Measurements from ENCODE around the gene SLC2A9. TPM values are rescaled to one million over a fixed set of nuclear protein-coding genes. Genes with fewer than 3 reads are reported as not detected.

SLC2A9 gene
- total and polyA plus RNA-seq, 8 donors = 2.2 to 19.0 (median 4.3) TPM

DNA sequence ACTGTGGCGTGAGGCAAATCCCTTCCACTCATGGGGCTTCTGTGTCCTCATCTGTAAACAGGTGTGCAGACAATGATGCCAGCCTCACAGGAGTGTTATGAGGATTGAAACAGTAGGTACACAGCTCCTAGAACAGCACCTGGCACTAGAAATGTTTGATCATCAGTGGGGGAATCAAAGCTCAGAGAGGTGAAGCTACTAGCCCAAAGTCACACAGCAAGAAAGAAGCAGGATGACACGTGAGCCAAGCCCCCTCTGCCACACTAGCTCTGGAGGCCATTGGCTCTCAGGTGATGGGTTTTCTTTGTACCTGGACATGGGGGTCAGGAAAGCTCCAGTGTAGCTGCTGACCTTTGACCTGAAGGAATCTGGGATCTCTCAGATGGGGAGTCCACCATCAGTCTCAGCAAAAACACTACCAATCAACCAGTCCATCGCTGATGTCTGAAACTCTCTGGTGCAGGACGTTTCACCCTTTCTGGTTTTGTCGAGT lies 13.4 kb upstream of the SLC2A9 start:
- no peak for ATAC-seq
- TF ChIP-seq, protein P1, sequence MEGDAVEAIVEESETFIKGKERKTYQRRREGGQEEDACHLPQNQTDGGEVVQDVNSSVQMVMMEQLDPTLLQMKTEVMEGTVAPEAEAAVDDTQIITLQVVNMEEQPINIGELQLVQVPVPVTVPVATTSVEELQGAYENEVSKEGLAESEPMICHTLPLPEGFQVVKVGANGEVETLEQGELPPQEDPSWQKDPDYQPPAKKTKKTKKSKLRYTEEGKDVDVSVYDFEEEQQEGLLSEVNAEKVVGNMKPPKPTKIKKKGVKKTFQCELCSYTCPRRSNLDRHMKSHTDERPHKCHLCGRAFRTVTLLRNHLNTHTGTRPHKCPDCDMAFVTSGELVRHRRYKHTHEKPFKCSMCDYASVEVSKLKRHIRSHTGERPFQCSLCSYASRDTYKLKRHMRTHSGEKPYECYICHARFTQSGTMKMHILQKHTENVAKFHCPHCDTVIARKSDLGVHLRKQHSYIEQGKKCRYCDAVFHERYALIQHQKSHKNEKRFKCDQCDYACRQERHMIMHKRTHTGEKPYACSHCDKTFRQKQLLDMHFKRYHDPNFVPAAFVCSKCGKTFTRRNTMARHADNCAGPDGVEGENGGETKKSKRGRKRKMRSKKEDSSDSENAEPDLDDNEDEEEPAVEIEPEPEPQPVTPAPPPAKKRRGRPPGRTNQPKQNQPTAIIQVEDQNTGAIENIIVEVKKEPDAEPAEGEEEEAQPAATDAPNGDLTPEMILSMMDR (IDR thresholded peaks at IDR 0.05) = no peak
- no peak overlapping the region for H3K27ac ChIP-seq
- DNase-seq = no peak
- no peaks in the 10 kb centered on the region for H3K27me3 ChIP-seq
- H3K4me3 ChIP-seq = no peak overlapping the region
- intact Hi-C loops (cut with DNase I) = no loop called here
- no peaks in the 10 kb centered on the region for H3K36me3 ChIP-seq
- peaks cover 16 to 35% of the 10 kb centered on the region in 2 donors for H3K4me1 ChIP-seq
- H3K9me3 ChIP-seq = no peaks in the 10 kb centered on the region

DNA sequence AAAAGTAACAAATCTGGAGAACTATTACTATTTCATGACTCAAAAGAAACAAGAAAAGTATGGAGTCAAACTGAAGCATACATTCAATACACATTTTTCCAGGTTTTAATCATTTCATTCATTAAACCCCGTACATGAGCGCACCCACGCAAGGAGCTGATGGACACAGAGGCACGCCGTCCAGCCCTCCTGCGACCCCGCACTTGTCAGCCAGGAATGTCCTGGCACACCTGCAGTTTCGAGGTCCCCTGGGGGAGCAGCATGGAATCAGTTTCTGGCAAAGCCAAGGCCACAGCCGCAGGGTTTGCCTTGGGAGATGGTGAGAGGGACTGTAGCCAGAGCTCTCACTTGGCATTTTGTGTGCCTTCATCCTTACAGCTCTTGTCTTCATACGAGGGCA lies 12.8 kb upstream of the SLC2A9 start:
- Histone ChIP-seq H3K4me3 (no peak overlapping the region), H3K4me1 (peaks cover 16 to 35% of the 10 kb centered on the region in 2 donors), H3K9me3 (no peaks in the 10 kb centered on the region), H3K36me3 (no peaks in the 10 kb centered on the region), H3K27ac (peak overlapping the region; percentile 67 to 70), H3K27me3 (no peaks in the 10 kb centered on the region)
- peak in 1 of 4 donors; percentile 67 for DNase-seq
- TF ChIP-seq, protein P1 (IDR thresholded peaks at IDR 0.05) = no peak
- intact Hi-C loops (cut with DNase I) = no loop called here
- no peak for ATAC-seq

DNA sequence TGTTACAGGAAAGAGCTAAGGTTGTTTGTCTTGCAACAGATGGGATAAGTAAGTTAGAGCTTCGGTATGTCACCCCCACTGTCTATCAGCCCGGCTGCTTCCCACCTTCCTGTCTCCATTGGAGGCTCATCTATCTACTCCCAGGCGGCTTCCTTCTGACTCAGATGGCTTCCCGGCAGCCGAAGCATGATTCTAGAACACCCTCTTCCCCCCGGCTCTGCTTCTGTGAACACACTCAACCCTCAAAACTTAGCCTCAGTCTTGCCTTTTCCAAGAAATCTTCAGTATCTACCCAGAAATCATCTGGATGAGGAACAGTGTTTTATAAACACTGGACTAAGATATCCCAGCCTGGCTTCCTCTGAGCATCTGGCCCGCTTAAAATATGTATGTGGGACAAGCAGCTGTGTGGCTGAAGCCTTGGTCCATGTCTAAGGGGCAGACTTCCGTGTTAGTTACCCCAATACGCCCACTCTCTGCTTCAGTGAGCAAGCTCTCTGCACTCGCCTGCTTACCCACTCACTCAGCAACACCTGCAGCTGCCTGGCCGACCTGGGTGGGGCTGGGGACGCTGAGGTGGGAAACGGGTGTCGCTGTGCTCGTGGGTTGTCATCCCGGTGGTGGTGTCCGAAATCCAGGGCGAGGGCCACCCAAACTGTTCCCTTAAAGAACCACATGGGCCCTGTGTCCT lies 12.0 kb upstream of the SLC2A9 start:
- Histone ChIP-seq H3K4me1 (peaks cover 16 to 35% of the 10 kb centered on the region in 2 donors), H3K27ac (peak overlapping the region; percentile 67 to 70), H3K27me3 (no peaks in the 10 kb centered on the region), H3K9me3 (no peaks in the 10 kb centered on the region), H3K36me3 (no peaks in the 10 kb centered on the region), H3K4me3 (no peak overlapping the region)
- ATAC-seq (peak; percentile 74), DNase-seq (peak in 1 of 4 donors; percentile 70)
- TF ChIP-seq, protein P1 (IDR thresholded peaks at IDR 0.05) = no peak
- intact Hi-C loops (cut with DNase I) = no loop called here

DNA sequence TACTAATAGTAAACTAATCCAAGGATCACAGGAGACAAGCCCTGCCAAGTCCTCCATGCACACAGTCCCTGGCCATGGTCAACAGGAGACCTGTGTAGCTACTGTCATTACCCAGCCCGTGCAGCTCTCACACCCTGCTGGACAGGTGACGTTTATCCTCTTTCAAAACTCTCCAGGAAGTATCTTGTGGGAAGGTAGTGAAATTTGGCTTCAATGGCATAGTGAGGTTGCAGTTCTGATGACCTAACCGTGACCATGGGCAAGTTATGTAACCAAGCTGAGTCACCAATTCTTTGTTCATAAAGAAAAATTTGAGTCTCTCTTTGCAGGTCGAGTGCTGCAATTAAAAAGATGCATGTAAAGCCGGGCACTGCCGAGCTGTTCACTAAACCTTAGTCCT lies 11.3 kb upstream of the SLC2A9 start:
- Histone ChIP-seq H3K27me3 (no peaks in the 10 kb centered on the region), H3K4me3 (no peak overlapping the region), H3K9me3 (no peaks in the 10 kb centered on the region), H3K27ac (peak overlapping the region; percentile 67 to 70), H3K4me1 (peaks cover 16 to 35% of the 10 kb centered on the region in 2 donors), H3K36me3 (no peaks in the 10 kb centered on the region)
- TF ChIP-seq, protein P1 (IDR thresholded peaks at IDR 0.05) = no peak
- DNase-seq = no peak
- ATAC-seq = peak; percentile 66
- intact Hi-C loops (cut with DNase I) = no loop called here

DNA sequence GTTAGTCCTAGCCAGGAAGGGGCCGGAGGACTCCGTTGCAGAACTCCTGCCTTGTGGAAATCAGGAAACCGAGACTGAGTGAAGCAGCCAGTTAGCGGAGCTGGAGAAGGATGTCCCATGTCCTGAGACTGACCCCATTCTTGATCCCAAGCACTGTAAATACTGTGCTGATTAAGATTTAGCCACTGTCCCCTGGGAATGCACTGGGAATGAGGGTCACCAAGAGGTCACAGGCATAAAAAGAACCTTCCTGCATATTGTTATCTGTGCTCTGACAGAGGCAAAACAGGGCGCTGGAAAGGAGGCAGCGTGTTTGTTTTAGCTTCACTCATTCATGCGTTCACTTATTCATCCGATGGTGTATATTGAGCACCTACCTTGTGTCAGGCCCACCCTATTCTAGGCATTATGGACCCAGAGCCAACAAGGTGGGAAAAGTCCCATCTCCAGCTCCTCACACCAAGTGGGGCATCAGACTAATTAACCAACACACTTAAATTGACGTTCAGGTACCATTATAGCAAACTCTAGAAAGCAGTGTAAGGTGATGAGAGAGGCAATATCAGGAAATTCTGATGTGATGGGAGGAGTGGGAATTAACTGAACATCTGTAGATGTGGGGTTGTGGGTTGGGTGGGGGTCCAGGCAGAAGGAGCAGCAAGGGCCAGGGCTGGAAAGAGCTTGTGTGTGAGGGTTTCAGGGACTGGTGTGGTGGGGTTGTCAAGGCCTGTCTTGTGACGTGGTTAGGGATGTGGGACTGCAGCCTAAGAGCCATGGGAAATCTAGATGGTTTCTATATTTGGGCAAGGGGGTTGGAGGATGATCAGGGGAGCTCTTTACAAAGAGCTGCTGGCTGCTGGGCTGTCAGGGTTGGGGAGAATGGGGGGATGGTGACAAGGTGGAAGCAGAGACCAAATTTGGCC lies 10.6 kb upstream of the SLC2A9 start:
- no peaks in the 10 kb centered on the region for H3K27me3 ChIP-seq
- H3K4me1 ChIP-seq = peaks cover 16 to 35% of the 10 kb centered on the region in 2 donors
- DNase-seq (no peak), ATAC-seq (no peak)
- no peaks in the 10 kb centered on the region for H3K36me3 ChIP-seq
- TF ChIP-seq, protein P1 (IDR thresholded peaks at IDR 0.05) = no peak
- no peak overlapping the region for H3K4me3 ChIP-seq
- peak overlapping the region in 1 of 2 donors; percentile 70 for H3K27ac ChIP-seq
- intact Hi-C loops (cut with DNase I) = no loop called here
- no peaks in the 10 kb centered on the region for H3K9me3 ChIP-seq

Data from left lung (tissue), 10 donors.